Ammon's horn (tissue), 1 donor: ENCODE data around the gene KIF22.
"Not testable (repeated sequence)": the region's sequence is repeated elsewhere in the genome, so short reads cannot be mapped to it uniquely, and the experiment has no call there.

ENCODE experiments used
- DNase-seq: peaks from one replicate; pipeline ENCODE4 v3.0.0-alpha.2; 2016; ENCODE audit warnings: low spot score

KIF22 gene

GRCh38 chr16:29766571-29766970 lies 24.0 kb upstream of the KIF22 start:
- no peak for DNase-seq

- no peak for DNase-seq
Measured at GRCh38 chr16:29767062-29767461, 23.5 kb upstream of the KIF22 start.

GRCh38 chr16:29769507-29769906 lies 21.0 kb upstream of the KIF22 start:
- no peak for DNase-seq

GRCh38 chr16:29770250-29770929 lies 20.2 kb upstream of the KIF22 start:
- no peak for DNase-seq

GRCh38 chr16:29772330-29772729 lies 18.2 kb upstream of the KIF22 start:
- DNase-seq, result not testable (repeated sequence)

- DNase-seq, result no peak
Measured at GRCh38 chr16:29774730-29775129, 15.8 kb upstream of the KIF22 start.

- DNase-seq, result no peak
Measured at GRCh38 chr16:29775742-29776408, 14.7 kb upstream of the KIF22 start.

GRCh38 chr16:29777576-29778350 lies 12.8 kb upstream of the KIF22 start, which contains the start of gene ZG16:
ZG16 (plus strand) TSS chr16:29778256; CDS start chr16:29779267, 1,011 bp downstream.
- DNase-seq, result no peak

- no peak for DNase-seq
Measured at GRCh38 chr16:29779474-29779873, 11.1 kb upstream of the KIF22 start.

GRCh38 chr16:29783094-29783953 lies 7.2 kb upstream of the KIF22 start:
- DNase-seq, result not testable (repeated sequence)

- DNase-seq, result no peak
Measured at GRCh38 chr16:29784157-29784556, 6.4 kb upstream of the KIF22 start.

GRCh38 chr16:29784901-29785500 lies 5.5 kb upstream of the KIF22 start:
- peak; percentile 78 for DNase-seq

GRCh38 chr16:29787155-29787554 lies 3.4 kb upstream of the KIF22 start:
- not testable (repeated sequence) for DNase-seq

- DNase-seq, result no peak
Measured at GRCh38 chr16:29789775-29790182, 772 bp upstream of the KIF22 start.

- no peak for DNase-seq
Measured at GRCh38 chr16:29790949-29791844, 646 bp downstream of the KIF22 start.

GRCh38 chr16:29791845-29792807 lies 1.6 kb downstream of the KIF22 start:
- no peak for DNase-seq

- DNase-seq, result not testable (repeated sequence)
Measured at GRCh38 chr16:29793153-29793552, 2.6 kb downstream of the KIF22 start.

- no peak for DNase-seq
Measured at GRCh38 chr16:29794231-29794710, 3.7 kb downstream of the KIF22 start.

- DNase-seq, result no peak
Measured at GRCh38 chr16:29802416-29802935, 11.9 kb downstream of the KIF22 start.
